T-cell (primary cell): ENCODE measurements around the gene SLC1A5. TPM values are rescaled to one million over a fixed set of nuclear protein-coding genes. Genes with fewer than 3 reads are reported as not detected.

Source experiments
- ATAC-seq, 4 experiments: fragments of 200-7000 bp in 3 of 4; fragments of 150-1000 bp in 1 of 4; cut with Tn5 transposase; replicated peaks in 1 of 4; 1 replicate in 3 of 4; 2 replicates in 1 of 4; pipeline ENCODE4 v1.10.0; 2021; ENCODE audit warnings: moderate library complexity in 3 of 4, mild to moderate bottlenecking in 2 of 4, moderate number of reproducible peaks in 1 of 4
- CTCF ChIA-PET, 2 donors: fragments of 300-600 bp; sonication (Branson Sonifier 250); formaldehyde crosslinking; loops; one replicate each; lab custom pipeline; 2022; ENCODE audit warnings: antibody characterized with exemption in 2 of 2; lab: Charles Lee
- POLR2A ChIA-PET, 2 donors: fragments of 300-600 bp; sonication (Branson Sonifier 250); formaldehyde crosslinking; loops; one replicate each; lab custom pipeline; 2022; ENCODE audit warnings: antibody characterized with exemption in 2 of 2; lab: Charles Lee
- DNase-seq, 35 experiments: peaks; one replicate each; pipeline versions ENCODE4 v3.0.0 to v3.0.0-alpha.2; 2013 to 2023
- H3K27ac ChIP-seq: one replicate; pipeline ENCODE4 v1.5.1; 2013; ENCODE audit warnings: low read length
- H3K27me3 ChIP-seq, 2 experiments: replicated peaks in 1 of 2; 1 replicate in 1 of 2; 2 replicates in 1 of 2; pipeline versions ENCODE4 v1.6.1 to v1.7.0; 2013; ENCODE audit warnings: low read length in 1 of 2, mixed read lengths in 1 of 2; ENCODE audit not compliant: control insufficient read depth in 2 of 2, insufficient read depth in 2 of 2; ENCODE audit errors: extremely low read depth in 1 of 2
- H3K36me3 ChIP-seq, 2 donors: 1 replicate in 1 of 2; 2 replicates in 1 of 2; pipeline versions ENCODE4 v1.6.1 to v1.7.0; 2013; ENCODE audit warnings: low read length in 1 of 2; ENCODE audit not compliant: control insufficient read depth in 2 of 2, insufficient read depth in 1 of 2; ENCODE audit errors: extremely low read depth in 1 of 2
- H3K4me1 ChIP-seq, 2 experiments: 1 replicate in 1 of 2; 2 replicates in 1 of 2; pipeline versions ENCODE4 v1.6.1 to v1.7.0; 2013; ENCODE audit warnings: low read length in 2 of 2, mixed read lengths in 1 of 2; ENCODE audit not compliant: insufficient read depth in 2 of 2, control insufficient read depth in 1 of 2; ENCODE audit errors: extremely low read depth in 1 of 2
- H3K4me3 ChIP-seq, 2 donors: 1 replicate in 1 of 2; 2 replicates in 1 of 2; pipeline versions ENCODE4 v1.5.1 to v1.7.0; 2013; ENCODE audit warnings: mild to moderate bottlenecking in 2 of 2, low read length in 1 of 2, moderate library complexity in 1 of 2; ENCODE audit not compliant: control insufficient read depth in 1 of 2; ENCODE audit errors: extremely low read depth in 1 of 2
- H3K9me3 ChIP-seq: 2 replicates; pipeline ENCODE4 v1.7.0; 2013
- H3K27ac Mint-ChIP-seq, 2 donors: one replicate each; pipeline ENCODE4 v1.8.0; 2020 to 2021; ENCODE audit warnings: mild to moderate bottlenecking in 2 of 2, mixed read lengths in 2 of 2
- H3K27me3 Mint-ChIP-seq, 2 donors: one replicate each; pipeline ENCODE4 v1.8.0; 2021 to 2022; ENCODE audit warnings: mixed read lengths in 2 of 2
- H3K36me3 Mint-ChIP-seq: one replicate; pipeline ENCODE4 v1.8.0; 2021; ENCODE audit warnings: mixed read lengths
- H3K4me1 Mint-ChIP-seq, 3 donors: one replicate each; pipeline ENCODE4 v1.8.0; 2020 to 2022; ENCODE audit warnings: mixed read lengths in 3 of 3, mild to moderate bottlenecking in 1 of 3
- H3K4me3 Mint-ChIP-seq, 3 donors: one replicate each; pipeline ENCODE4 v1.8.0; 2020 to 2022; ENCODE audit warnings: mild to moderate bottlenecking in 3 of 3, mixed read lengths in 3 of 3, moderate library complexity in 3 of 3
- H3K9me3 Mint-ChIP-seq, 3 donors: one replicate each; pipeline ENCODE4 v1.8.0; 2020 to 2022; ENCODE audit warnings: mixed read lengths in 3 of 3
- WGBS: methylation state at CpG from one replicate; pipeline ENCODE4 v1.1.5; 2013; ENCODE audit warnings: missing lambda C conversion rate; ENCODE audit not compliant: insufficient coverage; 5-methylcytosine and 5-hydroxymethylcytosine counted together
- total RNA-seq, 35 experiments: library from RNA in 6 of 35; stranded (reverse) in 6 of 35; fragments of 120-200 nt in 1 of 35; gene quantifications; one replicate each; pipeline versions ENCODE4 v1.2.1 to v1.2.4 and lab custom pipeline; 2013 to 2026

SLC1A5 gene
- total RNA-seq, 5 donors from 2014 or later (not counting 1 experiment from before 2014, with no cell fraction given): 7.6 to 50.5 (median 47.7) TPM

DNA sequence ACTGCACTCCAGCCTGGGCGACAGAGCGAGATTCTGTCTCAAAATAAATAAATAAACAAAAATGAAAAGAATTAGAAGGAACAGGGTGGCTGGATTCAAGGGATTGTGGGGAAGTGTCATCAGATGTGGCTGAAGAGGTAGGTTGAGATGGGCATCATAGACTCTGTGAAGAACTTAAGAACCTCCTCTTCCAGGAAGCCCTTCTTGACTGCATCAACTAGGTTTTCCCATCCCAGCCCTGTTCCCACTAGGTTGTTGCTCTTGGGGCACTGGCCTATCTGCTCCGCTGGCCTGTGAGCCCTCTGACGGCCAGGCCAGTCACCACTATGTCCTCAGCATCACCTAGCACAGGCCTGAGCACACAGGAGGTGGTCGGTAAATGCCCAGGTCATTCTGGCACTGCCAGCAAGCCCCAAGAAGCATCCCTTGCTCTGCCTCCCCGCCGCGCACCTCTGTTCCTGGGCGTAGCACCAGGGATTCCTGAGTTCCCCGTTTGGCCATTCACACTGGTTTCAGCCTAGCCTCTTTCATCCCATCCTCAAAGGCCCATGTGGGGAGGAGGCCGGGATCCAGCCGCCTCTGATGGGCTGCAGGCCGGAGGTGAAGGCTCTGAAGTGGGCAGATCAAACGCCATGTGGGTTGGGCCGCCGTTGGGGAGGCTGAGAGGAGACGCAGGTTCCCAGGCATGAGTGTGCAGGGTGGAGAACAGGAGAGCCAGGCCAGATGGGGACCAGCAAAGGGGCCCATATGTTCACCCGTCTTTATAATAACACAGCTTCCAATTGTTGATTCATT is 27.6 kb upstream of the SLC1A5 start:
- WGBS: 82% methylated on average over 8 of the region's 18 CpGs
- DNase-seq (no peak), ATAC-seq (no peak)
- no peak overlapping the region for H3K27ac Mint-ChIP-seq
- peaks cover 0 to 8% of the 10 kb centered on the region in 2 experiments for H3K27me3 ChIP-seq
- H3K27ac ChIP-seq: no peak overlapping the region
- H3K4me1 Mint-ChIP-seq: peaks cover 19 to 22% (median 20%) of the 10 kb centered on the region in 3 donors
- ChIA-PET POLR2A (no interaction called here), CTCF (interaction anchor here in 1 of 2 donors (0.6 to 0.7 kb wide), 3 partner anchors 132 to 306 kb away, joined by 3 to 5 read pairs (median 3); no protein-coding TSS in a partner anchor)
- H3K27me3 Mint-ChIP-seq: peaks cover 0 to 4% of the 10 kb centered on the region in 2 donors
- H3K4me3 Mint-ChIP-seq: no peak overlapping the region
- no peaks in the 10 kb centered on the region for H3K9me3 Mint-ChIP-seq
- H3K4me1 ChIP-seq: peaks cover 5 to 23% of the 10 kb centered on the region in 2 experiments
- H3K9me3 ChIP-seq: no peaks in the 10 kb centered on the region
- H3K36me3 Mint-ChIP-seq: no peaks in the 10 kb centered on the region
- no peaks in the 10 kb centered on the region for H3K36me3 ChIP-seq
- no peak overlapping the region for H3K4me3 ChIP-seq

- Histone ChIP-seq H3K27ac (no peak overlapping the region), H3K4me1 (peaks cover 0 to 3% of the 10 kb centered on the region in 2 experiments), H3K9me3 (no peaks in the 10 kb centered on the region), H3K27me3 (peaks cover 0 to 10% of the 10 kb centered on the region in 2 experiments), H3K4me3 (no peak overlapping the region), H3K36me3 (no peaks in the 10 kb centered on the region)
- 100% methylated on average over 3 of the region's 7 CpGs for WGBS
- Mint-ChIP-seq H3K9me3 (no peaks in the 10 kb centered on the region), H3K4me1 (peaks cover 0 to 2% (median under 1%) of the 10 kb centered on the region in 3 donors), H3K27ac (no peak overlapping the region), H3K36me3 (no peaks in the 10 kb centered on the region), H3K27me3 (peaks cover 0 to 4% of the 10 kb centered on the region in 2 donors), H3K4me3 (no peak overlapping the region)
- no peak for DNase-seq
- CTCF ChIA-PET: interaction anchor here in 1 of 2 donors (0.6 kb wide), 1 partner anchor 63 kb away, joined by 3 read pairs; no protein-coding TSS in a partner anchor
- POLR2A ChIA-PET: no interaction called here
- no peak for ATAC-seq
Observed at GRCh38 chr19:46813839-46814358, 25.5 kb upstream of the SLC1A5 start.

DNA sequence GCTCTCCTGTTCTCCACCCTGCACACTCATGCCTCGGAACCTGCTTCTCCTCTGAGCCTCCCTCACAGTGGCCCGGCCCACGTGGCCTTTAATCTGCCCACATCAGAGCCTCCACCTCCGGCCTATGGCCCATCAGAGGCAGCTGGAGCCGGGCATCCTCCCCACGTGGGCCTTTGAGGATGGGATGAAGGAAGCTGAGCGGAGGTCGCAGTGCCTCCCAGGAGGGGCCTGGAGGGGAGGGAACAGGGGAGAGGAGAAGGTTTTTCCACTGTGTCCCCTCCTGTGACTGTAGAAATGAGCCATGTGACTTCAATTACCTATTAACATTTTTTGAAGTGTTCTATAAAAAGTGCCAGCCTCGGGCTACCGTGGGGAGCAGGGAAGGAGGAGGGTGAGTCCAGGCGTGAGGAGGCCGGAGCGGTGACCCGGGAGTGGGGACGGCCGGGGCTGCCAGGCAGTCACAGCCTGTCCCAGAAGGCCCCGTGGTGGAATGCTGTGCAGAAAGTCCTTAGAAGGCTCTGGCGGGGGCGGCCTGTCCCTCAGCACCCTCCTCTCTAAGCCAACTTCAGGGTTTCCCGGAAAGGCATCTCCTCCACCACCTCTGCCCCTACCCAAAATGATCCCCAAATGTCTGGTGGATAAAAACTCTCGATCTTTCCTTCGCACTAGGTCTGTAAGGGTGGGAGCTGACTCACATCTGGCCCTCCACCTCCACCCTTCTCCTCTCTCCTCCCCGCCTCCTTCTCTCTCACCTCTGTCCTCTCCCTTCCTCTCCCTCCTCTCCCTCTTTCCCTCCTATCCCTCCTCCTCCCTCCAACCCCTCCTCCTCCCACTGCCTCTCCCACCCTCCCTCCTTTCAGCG is 24.8 kb upstream of the SLC1A5 start:
- DNase-seq: no peak
- Histone ChIP-seq H3K27me3 (peaks cover 0 to 10% of the 10 kb centered on the region in 2 experiments), H3K27ac (no peak overlapping the region), H3K9me3 (no peaks in the 10 kb centered on the region), H3K4me3 (no peak overlapping the region), H3K4me1 (no peaks in the 10 kb centered on the region), H3K36me3 (no peaks in the 10 kb centered on the region)
- no peak for ATAC-seq
- Mint-ChIP-seq H3K27ac (no peak overlapping the region), H3K36me3 (no peaks in the 10 kb centered on the region), H3K4me3 (no peak overlapping the region), H3K9me3 (no peaks in the 10 kb centered on the region), H3K4me1 (no peaks in the 10 kb centered on the region), H3K27me3 (peaks cover 0 to 4% of the 10 kb centered on the region in 2 donors)
- 75% methylated on average over 12 of the region's 24 CpGs for WGBS
- POLR2A ChIA-PET: no interaction called here
- CTCF ChIA-PET: no interaction called here

DNA sequence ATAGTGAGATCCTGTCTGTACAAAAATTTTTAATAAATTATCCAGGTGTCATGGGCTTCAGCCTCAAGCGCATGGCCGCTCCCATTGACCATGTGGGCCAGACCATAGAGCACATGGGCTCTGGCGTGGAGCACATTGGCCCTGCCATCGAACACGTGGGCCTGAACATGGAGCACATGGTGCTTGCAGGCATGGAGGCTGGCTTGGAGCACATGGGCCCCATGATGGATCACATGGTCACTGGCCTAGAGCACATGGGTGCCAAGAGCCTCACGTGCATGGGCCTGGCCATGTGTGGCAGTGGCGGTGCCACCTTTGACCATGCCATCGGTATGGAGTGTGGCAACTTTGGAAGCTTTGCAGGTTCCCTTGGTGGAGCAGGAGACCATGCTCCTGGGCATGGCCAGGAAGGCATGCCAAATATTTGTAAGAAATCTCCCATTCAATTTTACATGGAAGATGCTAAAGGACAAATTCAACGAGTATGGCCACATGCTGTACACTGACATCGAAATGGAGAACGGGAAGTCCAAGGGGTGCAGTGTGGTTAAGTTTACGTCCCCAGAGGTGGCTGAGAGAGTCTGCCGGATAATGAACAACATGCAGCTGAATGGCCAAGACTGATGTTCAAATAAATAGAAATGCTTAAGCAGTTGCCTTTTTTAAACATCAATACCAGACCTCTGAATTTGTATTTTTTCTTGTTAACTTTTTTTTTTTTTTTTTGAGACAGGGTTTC is 21.3 kb upstream of the SLC1A5 start:
- CTCF ChIA-PET: interaction anchor here (0.5 to 0.7 kb wide), 2 partner anchors 12 to 45 kb away, joined by 3 to 5 read pairs; no protein-coding TSS in a partner anchor

DNA sequence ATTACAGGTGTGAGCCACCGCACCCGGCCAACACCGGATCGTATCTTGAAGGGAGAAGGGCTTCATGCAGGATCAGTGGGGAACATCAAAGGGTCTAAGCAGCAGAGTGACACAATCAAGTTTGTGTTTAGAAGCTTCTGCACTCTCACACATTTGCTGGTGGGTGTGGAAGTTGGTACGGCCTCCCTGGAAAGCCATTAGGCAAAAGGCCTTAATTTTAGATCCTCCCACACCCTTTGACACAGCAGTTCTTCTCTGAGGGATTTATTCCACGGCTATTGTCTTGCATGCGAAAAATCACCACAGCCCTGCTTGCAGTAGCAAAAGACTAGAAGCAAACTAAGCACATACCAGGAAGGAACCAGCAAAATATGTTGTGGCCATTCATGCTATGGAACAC is 18.3 kb upstream of the SLC1A5 start:
- Histone ChIP-seq H3K4me3 (no peak overlapping the region), H3K27me3 (peaks cover 0 to 2% of the 10 kb centered on the region in 2 experiments), H3K9me3 (no peaks in the 10 kb centered on the region), H3K27ac (no peak overlapping the region), H3K36me3 (no peaks in the 10 kb centered on the region), H3K4me1 (no peaks in the 10 kb centered on the region)
- Mint-ChIP-seq H3K27ac (no peak overlapping the region), H3K27me3 (no peaks in the 10 kb centered on the region), H3K4me3 (no peak overlapping the region), H3K9me3 (no peaks in the 10 kb centered on the region), H3K36me3 (no peaks in the 10 kb centered on the region), H3K4me1 (no peaks in the 10 kb centered on the region)
- no peak for ATAC-seq
- ChIA-PET CTCF (no interaction called here), POLR2A (no interaction called here)
- 96% methylated on average over 5 of the region's 7 CpGs for WGBS
- DNase-seq: no peak

More for the DNA sequence above, 21.3 kb upstream of the SLC1A5 start:
- peaks cover 0 to 10% of the 10 kb centered on the region in 2 experiments for H3K27me3 ChIP-seq
- no peaks in the 10 kb centered on the region for H3K36me3 ChIP-seq
- ATAC-seq (no peak), DNase-seq (no peak)
- Mint-ChIP-seq H3K4me1 (no peaks in the 10 kb centered on the region), H3K4me3 (no peak overlapping the region), H3K36me3 (no peaks in the 10 kb centered on the region), H3K9me3 (no peaks in the 10 kb centered on the region), H3K27me3 (peaks cover 0 to 4% of the 10 kb centered on the region in 2 donors), H3K27ac (no peak overlapping the region)
- H3K27ac ChIP-seq: no peak overlapping the region
- WGBS: 98% methylated on average over 11 of the region's 13 CpGs
- H3K9me3 ChIP-seq: no peaks in the 10 kb centered on the region
- H3K4me3 ChIP-seq: no peak overlapping the region
- POLR2A ChIA-PET: no interaction called here
- H3K4me1 ChIP-seq: no peaks in the 10 kb centered on the region
